Measurements from ENCODE around the gene ACSBG1.
A peak's percentile ranks its signal among the peaks of the same experiment; 100 is the strongest.

DNA sequence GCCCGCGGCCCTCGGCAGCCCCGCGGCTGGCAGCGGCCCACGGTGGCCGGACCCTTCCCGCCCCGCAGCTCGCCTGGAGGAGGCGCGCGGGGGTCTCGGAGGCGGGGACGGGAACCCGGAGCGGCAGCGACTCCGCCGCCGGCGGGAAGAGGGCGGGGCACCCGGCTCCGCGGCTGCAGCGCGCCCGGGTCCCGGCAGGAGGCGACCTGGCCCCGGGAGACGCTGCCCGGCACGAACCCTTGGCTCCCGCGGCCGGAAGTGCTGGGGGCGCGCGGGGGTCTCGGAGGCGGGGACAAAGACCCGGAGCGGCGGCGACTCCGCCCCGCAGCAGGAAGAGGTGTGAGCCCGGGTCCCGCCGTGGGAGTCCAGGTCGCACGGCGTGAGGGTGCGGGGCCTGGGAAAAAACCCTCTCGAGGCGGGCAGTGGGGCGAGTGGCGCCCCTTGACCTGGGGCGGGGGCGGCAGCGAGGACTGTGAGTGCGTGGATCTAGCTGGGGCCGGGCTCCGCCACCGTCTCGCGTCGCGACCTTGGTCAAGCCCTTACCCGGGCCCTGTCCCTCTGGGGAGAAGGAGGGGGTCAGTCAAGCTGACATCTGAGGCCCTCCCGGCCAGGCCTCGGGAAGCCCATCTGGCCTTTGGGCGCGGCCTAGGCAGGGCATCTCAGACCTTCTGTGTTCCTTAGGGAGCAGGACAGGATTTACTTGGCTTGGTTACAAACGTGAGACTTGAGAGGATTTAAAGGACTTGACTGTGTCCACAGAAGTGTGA, 102.9 kb downstream of the ACSBG1 start, which contains the start of gene CIB2:
- TF ChIP-seq, protein P1, sequence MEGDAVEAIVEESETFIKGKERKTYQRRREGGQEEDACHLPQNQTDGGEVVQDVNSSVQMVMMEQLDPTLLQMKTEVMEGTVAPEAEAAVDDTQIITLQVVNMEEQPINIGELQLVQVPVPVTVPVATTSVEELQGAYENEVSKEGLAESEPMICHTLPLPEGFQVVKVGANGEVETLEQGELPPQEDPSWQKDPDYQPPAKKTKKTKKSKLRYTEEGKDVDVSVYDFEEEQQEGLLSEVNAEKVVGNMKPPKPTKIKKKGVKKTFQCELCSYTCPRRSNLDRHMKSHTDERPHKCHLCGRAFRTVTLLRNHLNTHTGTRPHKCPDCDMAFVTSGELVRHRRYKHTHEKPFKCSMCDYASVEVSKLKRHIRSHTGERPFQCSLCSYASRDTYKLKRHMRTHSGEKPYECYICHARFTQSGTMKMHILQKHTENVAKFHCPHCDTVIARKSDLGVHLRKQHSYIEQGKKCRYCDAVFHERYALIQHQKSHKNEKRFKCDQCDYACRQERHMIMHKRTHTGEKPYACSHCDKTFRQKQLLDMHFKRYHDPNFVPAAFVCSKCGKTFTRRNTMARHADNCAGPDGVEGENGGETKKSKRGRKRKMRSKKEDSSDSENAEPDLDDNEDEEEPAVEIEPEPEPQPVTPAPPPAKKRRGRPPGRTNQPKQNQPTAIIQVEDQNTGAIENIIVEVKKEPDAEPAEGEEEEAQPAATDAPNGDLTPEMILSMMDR (optimal IDR thresholded peaks at IDR 0.05 in 1 of 3, IDR thresholded peaks at IDR 0.05 in 1 of 3, conservative IDR thresholded peaks at IDR 0.05 in 1 of 3; ENCODE audit: extremely low read depth in 1 of 3, insufficient read depth in 2 of 3, low read length in 3 of 3), result peak; percentile 31 to 80 (median 61)
- TF ChIP-seq EZH2 (IDR thresholded peaks at IDR 0.05; ENCODE audit: low read length), result no peak

Measured in keratinocyte (primary cell).